Loucy (cell line): ENCODE measurements around the gene XXYLT1.

ENCODE experiments used
- H2AFZ ChIP-seq: fragments of 200-600 bp; sonication (generic); 2 replicates; pipeline ENCODE4 v1.6.0; 2016; ENCODE audit warnings: antibody characterized with exemption, mild to moderate bottlenecking, low read length, moderate library complexity
- H3F3A ChIP-seq: fragments of 200-600 bp; 2 replicates; pipeline ENCODE4 v1.6.0; 2016; ENCODE audit warnings: antibody characterized with exemption, low read depth, mild to moderate bottlenecking
- H3K27me3 ChIP-seq: fragments of 200-600 bp; sonication (generic); 2 replicates; pipeline ENCODE4 v1.6.1; 2014; ENCODE audit warnings: low read length, mild to moderate bottlenecking; ENCODE audit not compliant: insufficient read depth, poor library complexity, severe bottlenecking
- H3K36me3 ChIP-seq: fragments of 200-600 bp; sonication (generic); 2 replicates; pipeline ENCODE4 v1.6.1; 2016; ENCODE audit warnings: low read length; ENCODE audit not compliant: insufficient read depth
- H3K4me1 ChIP-seq: fragments of 200-600 bp; sonication (generic); 2 replicates; pipeline ENCODE4 v1.5.1; 2014; ENCODE audit warnings: low read length, mild to moderate bottlenecking; ENCODE audit not compliant: insufficient read depth, poor library complexity, severe bottlenecking
- H3K4me2 ChIP-seq: fragments of 200-600 bp; sonication (generic); 2 replicates; pipeline ENCODE4 v1.6.0; 2014; ENCODE audit warnings: antibody characterized with exemption, low read length, low read depth, mild to moderate bottlenecking; ENCODE audit not compliant: poor library complexity, severe bottlenecking
- H3K4me3 ChIP-seq: fragments of 200-600 bp; sonication (generic); 2 replicates; pipeline ENCODE4 v1.5.1; 2014; ENCODE audit warnings: low read length, mild to moderate bottlenecking, mixed read lengths; ENCODE audit not compliant: poor library complexity, severe bottlenecking
- H3K79me2 ChIP-seq: fragments of 200-600 bp; sonication (generic); 2 replicates; pipeline ENCODE4 v1.6.1; 2014; ENCODE audit warnings: low read length; ENCODE audit not compliant: insufficient read depth
- H3K9ac ChIP-seq: fragments of 200-600 bp; sonication (generic); 2 replicates; pipeline ENCODE4 v1.6.0; 2014; ENCODE audit warnings: mild to moderate bottlenecking, low read depth, low read length, moderate library complexity; ENCODE audit not compliant: poor library complexity, severe bottlenecking
- H3K9me2 ChIP-seq: fragments of 200-600 bp; sonication (generic); replicated peaks from 2 replicates; pipeline ENCODE4 v1.6.1; 2016; ENCODE audit warnings: low read depth, low read length, mixed read lengths
- H3K9me3 ChIP-seq: fragments of 200-600 bp; sonication (generic); 2 replicates; pipeline ENCODE4 v1.6.1; 2014; ENCODE audit warnings: mild to moderate bottlenecking, antibody characterized with exemption, low read length, low read depth; ENCODE audit not compliant: insufficient read depth
- H4K20me1 ChIP-seq: fragments of 200-600 bp; sonication (generic); 2 replicates; pipeline ENCODE4 v1.6.0; 2014; ENCODE audit warnings: antibody characterized with exemption, low read length, mild to moderate bottlenecking; ENCODE audit not compliant: insufficient read depth, poor library complexity, severe bottlenecking
- CTCF ChIP-seq: fragments of 200-600 bp; sonication (generic); conservative IDR thresholded peaks from 2 replicates; pipeline ENCODE4 v1.5.1; 2014; ENCODE audit warnings: mild to moderate bottlenecking, antibody characterized with exemption, low read length
- EZH2phosphoT487 ChIP-seq: fragments of 200-600 bp; IDR thresholded peaks from 2 replicates; pipeline ENCODE4 v1.6.1; 2018; ENCODE audit warnings: antibody characterized with exemption, mild to moderate bottlenecking, moderate library complexity, borderline replicate concordance

Gene XXYLT1

GRCh38 chr3:195185583-195185982, 85.4 kb downstream of the XXYLT1 start:
- peaks cover 27% of the 10 kb centered on the region for H3K4me1 ChIP-seq
- no peaks in the 10 kb centered on the region for H3K9me2 ChIP-seq
- H3K4me2 ChIP-seq: no peak overlapping the region
- TF ChIP-seq EZH2phosphoT487 (no peak), CTCF (no peak)
- no peak overlapping the region for H3K9ac ChIP-seq
- H3K79me2 ChIP-seq: peaks cover 37% of the 10 kb centered on the region
- no peak overlapping the region for H3K4me3 ChIP-seq
- no peak overlapping the region for H2AFZ ChIP-seq
- peaks cover 6% of the 10 kb centered on the region; the same call in 1 of the 2 replicates for H3K36me3 ChIP-seq
- no peaks in the 10 kb centered on the region for H3K27me3 ChIP-seq
- H3K9me3 ChIP-seq: 0 out of 2 replicates have a peak, but pooled peaks cover under 1% of the 10 kb centered on the region
- H4K20me1 ChIP-seq: no peaks in the 10 kb centered on the region
- no peaks in the 10 kb centered on the region for H3F3A ChIP-seq

GRCh38 chr3:195184716-195185421, 86.1 kb downstream of the XXYLT1 start:
- Histone ChIP-seq H3K4me1 (peaks cover 33% of the 10 kb centered on the region), H4K20me1 (no peaks in the 10 kb centered on the region), H3K9me3 (no peaks in the 10 kb centered on the region), H3K36me3 (peaks cover 6% of the 10 kb centered on the region; the same call in 1 of the 2 replicates), H3K4me3 (no peak overlapping the region), H3K9me2 (no peaks in the 10 kb centered on the region), H2AFZ (no peak overlapping the region), H3K27me3 (no peaks in the 10 kb centered on the region), H3K79me2 (peaks cover 38% of the 10 kb centered on the region), H3K9ac (no peak overlapping the region), H3F3A (no peaks in the 10 kb centered on the region), H3K4me2 (no peak overlapping the region)
- TF ChIP-seq EZH2phosphoT487 (no peak), CTCF (no peak)

- Histone ChIP-seq H3K4me2 (no peak overlapping the region), H3K9me2 (no peaks in the 10 kb centered on the region), H4K20me1 (no peaks in the 10 kb centered on the region), H3F3A (no peaks in the 10 kb centered on the region), H3K27me3 (no peaks in the 10 kb centered on the region), H3K36me3 (peaks cover 6% of the 10 kb centered on the region; the same call in 1 of the 2 replicates), H3K4me3 (no peak overlapping the region), H2AFZ (no peak overlapping the region), H3K4me1 (peaks cover 33% of the 10 kb centered on the region), H3K79me2 (peaks cover 33% of the 10 kb centered on the region), H3K9me3 (no peaks in the 10 kb centered on the region), H3K9ac (no peak overlapping the region)
- TF ChIP-seq EZH2phosphoT487 (no peak), CTCF (no peak)
Measured at GRCh38 chr3:195183071-195183776, 87.7 kb downstream of the XXYLT1 start.
